GM12892 (cell line): ENCODE measurements around the gene GSTM1.

Experiments
- POLR2A ChIP-seq: IDR thresholded peaks from 2 replicates; pipeline ENCODE4 v1.6.1; 2011; ENCODE audit warnings: low read depth, low read length, control low read depth
- TAF1 ChIP-seq: IDR thresholded peaks from 2 replicates; pipeline ENCODE4 v1.6.1; 2011; ENCODE audit warnings: low read depth, mild to moderate bottlenecking, control low read depth, low read length, borderline replicate concordance

DNA sequence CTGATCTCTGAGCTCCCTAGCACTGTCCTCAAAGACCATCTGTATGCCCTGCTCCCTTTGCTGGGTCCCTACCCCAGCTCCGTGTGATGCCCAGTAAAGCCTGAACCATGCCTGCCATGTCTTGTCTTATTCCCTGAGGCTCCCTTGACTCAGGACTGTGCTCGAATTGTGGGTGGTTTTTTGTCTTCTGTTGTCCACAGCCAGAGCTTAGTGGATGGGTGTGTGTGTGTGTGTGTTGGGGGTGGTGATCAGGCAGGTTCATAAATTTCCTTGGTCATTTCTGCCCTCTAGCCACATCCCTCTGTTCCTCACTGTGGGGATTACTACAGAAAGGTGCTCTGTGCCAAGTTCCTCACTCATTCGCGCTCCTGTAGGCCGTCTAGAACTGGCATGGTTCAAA is 30.1 kb downstream of the GSTM1 start:
- TF ChIP-seq POLR2A = no peak
- no peak for TF ChIP-seq TAF1
